Immature natural killer cell (primary cell): ENCODE data around the gene SLCO4C1. TPM values are rescaled to one million over a fixed set of nuclear protein-coding genes. Genes with fewer than 3 reads are reported as not detected.

Experiments
- DNase-seq, 3 donors: peaks; one replicate each; pipeline ENCODE4 v3.0.0; 2022; ENCODE audit warnings: mixed read lengths in 1 of 3
- H3K27ac Mint-ChIP-seq, 6 donors: one replicate each; pipeline ENCODE4 v1.8.0; 2020; ENCODE audit warnings: mixed read lengths in 6 of 6, mild to moderate bottlenecking in 5 of 6, inconsistent platforms in 4 of 6, moderate library complexity in 3 of 6
- H3K27me3 Mint-ChIP-seq, 3 donors: one replicate each; pipeline ENCODE4 v1.8.0; 2020 to 2021; ENCODE audit warnings: low read depth in 3 of 3, mild to moderate bottlenecking in 3 of 3, mixed read lengths in 3 of 3, moderate library complexity in 3 of 3, inconsistent platforms in 1 of 3
- H3K36me3 Mint-ChIP-seq, 3 donors: one replicate each; pipeline ENCODE4 v1.8.0; 2020; ENCODE audit warnings: mixed read lengths in 3 of 3, inconsistent platforms in 2 of 3, mild to moderate bottlenecking in 2 of 3
- H3K4me1 Mint-ChIP-seq, 2 donors: one replicate each; pipeline ENCODE4 v1.8.0; 2020; ENCODE audit warnings: inconsistent platforms in 2 of 2, mild to moderate bottlenecking in 2 of 2, mixed read lengths in 2 of 2, moderate library complexity in 1 of 2
- H3K4me3 Mint-ChIP-seq, 5 donors: one replicate each; pipeline ENCODE4 v1.8.0; 2020; ENCODE audit warnings: mild to moderate bottlenecking in 5 of 5, mixed read lengths in 5 of 5, inconsistent platforms in 3 of 5, moderate library complexity in 3 of 5
- H3K9me3 Mint-ChIP-seq, 6 donors: one replicate each; pipeline ENCODE4 v1.8.0; 2020; ENCODE audit warnings: mild to moderate bottlenecking in 6 of 6, mixed read lengths in 6 of 6, inconsistent platforms in 4 of 6, moderate library complexity in 3 of 6
- polyA plus RNA-seq, 3 donors: library from polyadenylated mRNA; unstranded; fragments of 300-500 nt; fragmentation: Illumina TruSeq; gene quantifications; one replicate each; pipeline ENCODE4 v1.2.3, GENCODE V29; 2021

The SLCO4C1 gene
- polyA plus RNA-seq, 3 donors from 2014 or later, result 7.8 to 21.5 (median 12.1) TPM

GRCh38 chr5:102231693-102232619 lies 64.1 kb downstream of the SLCO4C1 start:
- Mint-ChIP-seq H3K27ac (peak overlapping the region; percentile 63 to 88 (median 79)), H3K9me3 (no peaks in the 10 kb centered on the region), H3K27me3 (peaks cover 0 to 2% (median 0%) of the 10 kb centered on the region in 3 donors), H3K36me3 (peaks cover 24 to 42% (median 31%) of the 10 kb centered on the region in 3 donors), H3K4me1 (peaks cover 31 to 47% of the 10 kb centered on the region in 2 donors), H3K4me3 (no peak overlapping the region)
- peak in 1 of 3 donors; percentile 9 for DNase-seq

GRCh38 chr5:102229685-102230084 lies 66.4 kb downstream of the SLCO4C1 start:
- Mint-ChIP-seq H3K36me3 (peaks cover 16 to 28% (median 28%) of the 10 kb centered on the region in 3 donors), H3K4me1 (peaks cover 31 to 37% of the 10 kb centered on the region in 2 donors), H3K27me3 (no peaks in the 10 kb centered on the region), H3K4me3 (peak overlapping the region in 3 of 5 donors; percentile 2 to 30 (median 6)), H3K27ac (peak overlapping the region; percentile 10 to 65 (median 41)), H3K9me3 (no peaks in the 10 kb centered on the region)
- DNase-seq, result no peak

GRCh38 chr5:102226321-102226720 lies 69.8 kb downstream of the SLCO4C1 start:
- peaks cover 3 to 14% (median 13%) of the 10 kb centered on the region in 3 donors for H3K36me3 Mint-ChIP-seq
- H3K27ac Mint-ChIP-seq, result peak overlapping the region in 1 of 6 donors; percentile 46
- peaks cover 0 to 5% (median 0%) of the 10 kb centered on the region in 6 donors for H3K9me3 Mint-ChIP-seq
- H3K4me1 Mint-ChIP-seq, result peaks cover 23 to 24% of the 10 kb centered on the region in 2 donors
- no peak overlapping the region for H3K4me3 Mint-ChIP-seq
- no peaks in the 10 kb centered on the region for H3K27me3 Mint-ChIP-seq
- DNase-seq, result no peak

- Mint-ChIP-seq H3K36me3 (no peaks in the 10 kb centered on the region), H3K27ac (no peak overlapping the region), H3K9me3 (peaks cover 0 to 10% (median 4%) of the 10 kb centered on the region in 6 donors), H3K4me1 (peaks cover 0 to under 1% of the 10 kb centered on the region in 2 donors), H3K4me3 (no peak overlapping the region), H3K27me3 (peaks cover 0 to 2% (median 1%) of the 10 kb centered on the region in 3 donors)
- peak; percentile 29 to 46 (median 36) for DNase-seq
Observed at GRCh38 chr5:102223542-102224477, 72.3 kb downstream of the SLCO4C1 start.

GRCh38 chr5:102222772-102223171 lies 73.3 kb downstream of the SLCO4C1 start:
- Mint-ChIP-seq H3K27ac (no peak overlapping the region), H3K9me3 (peaks cover 0 to 10% (median 4%) of the 10 kb centered on the region in 6 donors), H3K36me3 (no peaks in the 10 kb centered on the region), H3K4me1 (no peaks in the 10 kb centered on the region), H3K27me3 (peaks cover 0 to 6% (median 1%) of the 10 kb centered on the region in 3 donors), H3K4me3 (no peak overlapping the region)
- DNase-seq, result no peak

- H3K4me1 Mint-ChIP-seq, result no peaks in the 10 kb centered on the region
- H3K36me3 Mint-ChIP-seq, result no peaks in the 10 kb centered on the region
- peaks cover 0 to 10% (median 5%) of the 10 kb centered on the region in 3 donors for H3K27me3 Mint-ChIP-seq
- DNase-seq, result no peak
- no peak overlapping the region for H3K4me3 Mint-ChIP-seq
- peaks cover 0 to 10% (median 4%) of the 10 kb centered on the region in 6 donors for H3K9me3 Mint-ChIP-seq
- no peak overlapping the region for H3K27ac Mint-ChIP-seq
Observed at GRCh38 chr5:102221949-102222348, 74.1 kb downstream of the SLCO4C1 start.

- DNase-seq, result no peak
- no peak overlapping the region for H3K27ac Mint-ChIP-seq
- H3K4me3 Mint-ChIP-seq, result no peak overlapping the region
- H3K4me1 Mint-ChIP-seq, result no peaks in the 10 kb centered on the region
- H3K27me3 Mint-ChIP-seq, result peaks cover 0 to 15% (median 5%) of the 10 kb centered on the region in 3 donors
- peaks cover 0 to 10% (median 4%) of the 10 kb centered on the region in 6 donors for H3K9me3 Mint-ChIP-seq
- no peaks in the 10 kb centered on the region for H3K36me3 Mint-ChIP-seq
Observed at GRCh38 chr5:102218159-102218558, 77.9 kb downstream of the SLCO4C1 start.

- Mint-ChIP-seq H3K27me3 (peaks cover 2 to 17% (median 5%) of the 10 kb centered on the region in 3 donors), H3K4me3 (no peak overlapping the region), H3K27ac (no peak overlapping the region), H3K9me3 (peaks cover 0 to 5% (median 4%) of the 10 kb centered on the region in 6 donors), H3K36me3 (no peaks in the 10 kb centered on the region), H3K4me1 (no peaks in the 10 kb centered on the region)
- DNase-seq, result no peak
Observed at GRCh38 chr5:102216678-102217077, 79.4 kb downstream of the SLCO4C1 start.

GRCh38 chr5:102211165-102211564 lies 84.9 kb downstream of the SLCO4C1 start:
- H3K36me3 Mint-ChIP-seq, result no peaks in the 10 kb centered on the region
- no peak for DNase-seq
- H3K9me3 Mint-ChIP-seq, result no peaks in the 10 kb centered on the region
- H3K27me3 Mint-ChIP-seq, result peaks cover 0 to 7% (median 2%) of the 10 kb centered on the region in 3 donors
- H3K27ac Mint-ChIP-seq, result no peak overlapping the region
- no peak overlapping the region for H3K4me3 Mint-ChIP-seq
- no peaks in the 10 kb centered on the region for H3K4me1 Mint-ChIP-seq

- DNase-seq, result no peak
- H3K27me3 Mint-ChIP-seq, result peaks cover 5 to 10% (median 7%) of the 10 kb centered on the region in 3 donors
- H3K36me3 Mint-ChIP-seq, result no peaks in the 10 kb centered on the region
- H3K27ac Mint-ChIP-seq, result no peak overlapping the region
- peaks cover 0 to 3% (median 0%) of the 10 kb centered on the region in 6 donors for H3K9me3 Mint-ChIP-seq
- no peaks in the 10 kb centered on the region for H3K4me1 Mint-ChIP-seq
- H3K4me3 Mint-ChIP-seq, result no peak overlapping the region
Observed at GRCh38 chr5:102200861-102201260, 95.2 kb downstream of the SLCO4C1 start.

GRCh38 chr5:102196481-102196880 lies 99.6 kb downstream of the SLCO4C1 start:
- peaks cover 2 to 14% (median 4%) of the 10 kb centered on the region in 3 donors for H3K27me3 Mint-ChIP-seq
- no peak for DNase-seq
- H3K27ac Mint-ChIP-seq, result no peak overlapping the region
- H3K9me3 Mint-ChIP-seq, result peaks cover 0 to 11% (median 5%) of the 10 kb centered on the region in 6 donors
- no peak overlapping the region for H3K4me3 Mint-ChIP-seq
- H3K36me3 Mint-ChIP-seq, result no peaks in the 10 kb centered on the region
- H3K4me1 Mint-ChIP-seq, result no peaks in the 10 kb centered on the region
